NCI-H82 treated with DMSO at 0.1 percent for 48 hours (cell line): ENCODE results near the gene PPP4R4.
A peak's percentile ranks its signal among the peaks of the same experiment; 100 is the strongest.

Experiments
- DNase-seq: peaks from one replicate; lab custom pipeline; 2025; ENCODE audit not compliant: unreplicated experiment; lab: John Stamatoyannopoulos, UW

Gene PPP4R4

GRCh38 chr14:94173885-94174603, at the start of gene PPP4R4:
TSS of gene PPP4R4 (plus strand) at chr14:94174322. CDS start at chr14:94174466, 144 bp downstream.
- peak; percentile 81 for DNase-seq

GRCh38 chr14:94124582-94125377, 49.3 kb upstream of the PPP4R4 start:
- DNase-seq = no peak

GRCh38 chr14:94125659-94126418, 48.3 kb upstream of the PPP4R4 start:
- no peak for DNase-seq

- no peak for DNase-seq
Observed at GRCh38 chr14:94126419-94126677, 47.8 kb upstream of the PPP4R4 start.

- DNase-seq = no peak
Observed at GRCh38 chr14:94126800-94127199, 47.3 kb upstream of the PPP4R4 start.

- no peak for DNase-seq
Observed at GRCh38 chr14:94127330-94127729, 46.8 kb upstream of the PPP4R4 start.

GRCh38 chr14:94128216-94128839, 45.8 kb upstream of the PPP4R4 start:
- DNase-seq = no peak

GRCh38 chr14:94129111-94129757, 44.9 kb upstream of the PPP4R4 start, which contains the start of gene IFI27L2:
TSS of gene IFI27L2 (minus strand) at chr14:94129604. CDS start at chr14:94129564, 40 bp downstream.
- DNase-seq = peak; percentile 36

GRCh38 chr14:94129758-94130414, 44.2 kb upstream of the PPP4R4 start:
- DNase-seq = peak; percentile 13

GRCh38 chr14:94132285-94132887, 41.7 kb upstream of the PPP4R4 start:
- DNase-seq = peak; percentile 67

GRCh38 chr14:94135476-94135875, 38.6 kb upstream of the PPP4R4 start:
- no peak for DNase-seq

- peak; percentile 59 for DNase-seq
Observed at GRCh38 chr14:94136575-94137331, 37.4 kb upstream of the PPP4R4 start.

GRCh38 chr14:94138251-94138650, 35.9 kb upstream of the PPP4R4 start:
- DNase-seq = no peak

GRCh38 chr14:94139006-94139405, 35.1 kb upstream of the PPP4R4 start:
- no peak for DNase-seq

GRCh38 chr14:94139421-94139820, 34.7 kb upstream of the PPP4R4 start:
- DNase-seq = no peak

- DNase-seq = no peak
Observed at GRCh38 chr14:94142247-94142646, 31.9 kb upstream of the PPP4R4 start.

GRCh38 chr14:94142836-94143235, 31.3 kb upstream of the PPP4R4 start:
- DNase-seq = no peak

- peak; percentile 12 for DNase-seq
Observed at GRCh38 chr14:94143239-94143638, 30.9 kb upstream of the PPP4R4 start.

GRCh38 chr14:94143711-94144110, 30.4 kb upstream of the PPP4R4 start:
- DNase-seq = no peak
